Measurements from ENCODE around the gene HOXD10. TPM values are rescaled to one million over a fixed set of nuclear protein-coding genes. Genes with fewer than 3 reads are reported as not detected.

The HOXD10 gene
- total and polyA plus RNA-seq, 2 experiments from 2014 or later = not detected

GRCh38 chr2:176156807-176157498 lies 40.4 kb downstream of the HOXD10 start, which contains the start of gene HOXD3:
TSS of gene HOXD3 (plus strand) at chr2:176157307. CDS start at chr2:176169115, 11,808 bp downstream.
- Histone ChIP-seq H3K36me3 (no peaks in the 10 kb centered on the region), H3K4me3 (peak within 1 kb of the TSS; percentile 12), H3K9me3 (ENCODE audit: low read depth) (peaks cover 3% of the 10 kb centered on the region), H3K4me1 (ENCODE audit: low read depth) (peaks cover 10% of the 10 kb centered on the region), H3K27ac (no peak within 1 kb of the TSS), H3K27me3 (peaks cover 100% of the 10 kb centered on the region)
- DNase-seq (ENCODE audit: low read depth in 1 of 2, low spot score in 1 of 2) = no peak
- no peak for TF ChIP-seq CTCF (IDR thresholded peaks at IDR 0.05; ENCODE audit: low read depth, low read length)

DNA sequence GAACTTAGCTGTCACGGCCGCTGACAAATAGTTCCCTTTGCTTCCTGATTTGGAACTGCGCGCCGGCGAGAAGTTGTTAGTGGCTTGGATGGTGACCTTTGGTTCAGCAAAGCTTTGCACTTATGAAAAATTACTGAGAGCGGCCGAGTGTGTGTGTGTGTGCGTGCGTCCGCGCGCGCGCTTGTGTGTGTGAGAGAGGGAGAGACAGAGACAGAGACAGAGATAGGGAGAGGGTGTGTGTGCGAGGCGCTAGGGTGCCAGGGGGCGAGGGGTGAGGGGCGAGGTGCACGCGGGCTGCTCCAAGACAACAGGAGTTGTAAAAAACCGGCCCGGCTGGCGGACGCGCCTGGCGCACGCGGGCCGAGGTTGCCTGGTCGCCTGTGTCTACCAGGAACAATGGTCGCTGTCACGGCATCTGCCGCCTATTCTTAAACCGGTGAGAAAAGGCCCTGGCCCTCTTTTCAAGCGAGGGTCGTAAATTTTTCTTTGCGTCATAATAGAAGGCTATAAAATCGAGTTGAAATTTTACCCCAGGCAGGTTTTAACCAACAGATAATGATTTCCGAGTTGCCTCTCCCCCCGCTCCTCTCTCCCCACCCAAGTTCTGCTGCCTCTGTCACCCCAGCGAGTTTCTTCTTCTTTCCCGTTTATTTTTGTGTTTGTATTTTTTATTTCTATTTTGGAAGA lies 41.1 kb downstream of the HOXD10 start:
- DNase-seq (ENCODE audit: low read depth in 1 of 2, low spot score in 1 of 2) = no peak
- no peak overlapping the region for H3K27ac ChIP-seq
- H3K27me3 ChIP-seq = peaks cover 100% of the 10 kb centered on the region
- no peak for TF ChIP-seq CTCF (IDR thresholded peaks at IDR 0.05; ENCODE audit: low read depth, low read length)
- H3K4me3 ChIP-seq = peak overlapping the region; percentile 12
- peaks cover 3% of the 10 kb centered on the region for H3K9me3 ChIP-seq (ENCODE audit: low read depth)
- peaks cover 10% of the 10 kb centered on the region for H3K4me1 ChIP-seq (ENCODE audit: low read depth)
- H3K36me3 ChIP-seq = no peaks in the 10 kb centered on the region

DNA sequence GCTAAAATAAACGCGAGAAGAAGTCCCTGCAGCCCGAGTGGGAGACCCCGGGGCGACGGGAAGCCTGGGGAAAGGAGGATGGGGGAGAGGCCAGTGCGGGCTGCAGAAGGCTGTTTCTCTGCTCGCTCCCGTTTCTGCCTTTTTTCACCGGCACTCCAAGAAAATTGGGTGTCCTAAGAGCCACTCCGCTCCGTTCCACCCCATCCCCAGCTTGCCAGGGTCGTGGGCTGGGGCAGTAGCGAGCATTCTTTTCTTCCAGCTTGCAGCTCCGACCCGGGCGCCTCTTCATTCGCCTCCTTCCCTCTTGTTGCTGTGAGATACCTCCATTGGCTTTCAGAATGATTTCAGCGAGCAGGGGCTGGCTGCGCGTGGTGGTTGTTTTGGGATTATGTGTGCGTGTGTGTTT lies 41.6 kb downstream of the HOXD10 start:
- H3K36me3 ChIP-seq = no peaks in the 10 kb centered on the region
- H3K9me3 ChIP-seq (ENCODE audit: low read depth) = peaks cover 3% of the 10 kb centered on the region
- H3K4me3 ChIP-seq = peak overlapping the region; percentile 12
- no peak overlapping the region for H3K27ac ChIP-seq
- H3K4me1 ChIP-seq (ENCODE audit: low read depth) = peaks cover 10% of the 10 kb centered on the region
- DNase-seq (ENCODE audit: low read depth in 1 of 2, low spot score in 1 of 2) = no peak
- TF ChIP-seq CTCF (IDR thresholded peaks at IDR 0.05; ENCODE audit: low read depth, low read length) = no peak
- peaks cover 100% of the 10 kb centered on the region for H3K27me3 ChIP-seq

DNA sequence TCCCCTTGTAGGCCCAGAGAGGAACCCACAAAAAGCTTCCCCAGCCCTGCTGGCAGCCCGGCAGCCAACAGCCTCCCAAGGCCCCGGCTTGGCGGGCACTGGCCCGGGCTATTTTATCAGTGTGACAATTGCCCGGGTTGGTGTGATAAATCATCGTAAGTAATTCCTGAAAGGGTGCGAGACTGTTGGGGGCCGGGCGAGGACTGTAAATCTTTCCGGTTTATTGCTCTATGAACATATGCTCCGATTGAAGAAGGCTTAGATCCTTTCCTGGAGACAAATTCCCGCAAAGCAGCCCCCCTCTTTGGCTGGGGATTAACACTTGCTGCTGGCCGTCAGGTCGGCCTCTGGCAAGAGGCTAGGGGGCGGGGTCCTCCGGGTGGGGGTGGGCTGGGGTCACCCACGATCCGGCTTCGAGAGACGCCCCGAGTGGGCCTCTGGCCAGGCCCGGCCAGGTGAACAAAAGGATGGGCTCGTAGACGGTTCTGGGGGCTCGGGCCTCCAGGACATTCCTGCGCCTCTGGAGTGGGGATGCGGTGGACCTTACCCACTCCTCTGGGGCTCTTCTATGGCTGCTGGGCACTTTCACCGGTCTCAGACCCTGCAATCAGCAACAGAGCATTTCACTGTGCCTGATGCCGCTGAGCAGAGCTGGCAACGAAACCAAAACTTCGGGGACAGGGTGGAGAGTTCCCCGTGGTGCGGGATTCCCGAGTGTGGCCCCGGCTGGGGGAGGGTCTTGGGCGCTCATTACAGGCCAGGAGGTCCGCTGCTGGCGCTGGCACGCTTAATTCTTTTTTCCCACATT lies 42.5 kb downstream of the HOXD10 start:
- TF ChIP-seq CTCF (IDR thresholded peaks at IDR 0.05; ENCODE audit: low read depth, low read length) = no peak
- DNase-seq (ENCODE audit: low read depth in 1 of 2, low spot score in 1 of 2) = no peak
- peaks cover 3% of the 10 kb centered on the region for H3K9me3 ChIP-seq (ENCODE audit: low read depth)
- no peak overlapping the region for H3K27ac ChIP-seq
- peaks cover 10% of the 10 kb centered on the region for H3K4me1 ChIP-seq (ENCODE audit: low read depth)
- H3K36me3 ChIP-seq = no peaks in the 10 kb centered on the region
- H3K27me3 ChIP-seq = peaks cover 100% of the 10 kb centered on the region
- no peak overlapping the region for H3K4me3 ChIP-seq

GRCh38 chr2:176159663-176160250 lies 43.2 kb downstream of the HOXD10 start:
- Histone ChIP-seq H3K27ac (no peak overlapping the region), H3K27me3 (peaks cover 100% of the 10 kb centered on the region), H3K9me3 (ENCODE audit: low read depth) (peaks cover 3% of the 10 kb centered on the region), H3K36me3 (no peaks in the 10 kb centered on the region), H3K4me1 (ENCODE audit: low read depth) (peaks cover 10% of the 10 kb centered on the region), H3K4me3 (no peak overlapping the region)
- no peak for TF ChIP-seq CTCF (IDR thresholded peaks at IDR 0.05; ENCODE audit: low read depth, low read length)
- DNase-seq (ENCODE audit: low read depth in 1 of 2, low spot score in 1 of 2) = no peak
